Stomach (tissue), 19 donors: ENCODE results near the gene AADAT. TPM values are rescaled to one million over a fixed set of nuclear protein-coding genes. Genes with fewer than 3 reads are reported as not detected.

Source experiments
- DNase-seq, 2 donors: peaks; one replicate each; pipeline versions ENCODE4 v3.0.0 to v3.0.0-alpha.2; 2013 to 2019
- H3K27ac ChIP-seq, 5 donors: fragments of 200-600 bp in 4 of 5; sonication (generic) in 4 of 5; one replicate each; pipeline ENCODE4 v1.5.1; 2013 to 2019; ENCODE audit warnings: mild to moderate bottlenecking in 1 of 5, moderate library complexity in 1 of 5
- H3K27me3 ChIP-seq, 3 donors: fragments of 200-600 bp; sonication (generic); one replicate each; pipeline ENCODE4 v1.5.1; 2017 to 2019; ENCODE audit warnings: mixed run types in 1 of 3
- H3K36me3 ChIP-seq, 4 donors: fragments of 200-600 bp; sonication (generic); 1 replicate in 3 of 4; 2 replicates in 1 of 4; pipeline ENCODE4 v1.5.1; 2016 to 2019
- H3K4me1 ChIP-seq, 4 donors: fragments of 200-600 bp; sonication (generic); one replicate each; pipeline ENCODE4 v1.5.1; 2016 to 2019
- H3K4me3 ChIP-seq, 4 donors: fragments of 200-600 bp; sonication (generic) in 3 of 4; one replicate each; pipeline ENCODE4 v1.5.1; 2016 to 2019; ENCODE audit warnings: mild to moderate bottlenecking in 1 of 4
- H3K9me3 ChIP-seq, 4 donors: fragments of 200-600 bp; sonication (generic); one replicate each; pipeline ENCODE4 v1.5.1; 2016 to 2019
- CTCF ChIP-seq, 7 experiments: fragments of 450-650 bp in 4 of 7; fragments of 200-600 bp in 3 of 7; sonication (generic) in 3 of 7; IDR thresholded peaks; one replicate each; pipeline ENCODE4 v1.5.1; 2016 to 2019; ENCODE audit warnings: antibody characterized with exemption in 7 of 7, control low read depth in 2 of 7, mild to moderate bottlenecking in 1 of 7
- EP300 ChIP-seq: sonication (generic); formaldehyde crosslinking; IDR thresholded peaks from one replicate; pipeline ENCODE4 v1.6.1; 2017; ENCODE audit warnings: antibody characterized with exemption
- POLR2A ChIP-seq, 4 donors: fragments of 450-650 bp; IDR thresholded peaks; one replicate each; pipeline ENCODE4 v1.6.1; 2016; ENCODE audit warnings: antibody characterized with exemption in 4 of 4, control low read depth in 2 of 4, mild to moderate bottlenecking in 1 of 4, moderate library complexity in 1 of 4
- POLR2AphosphoS5 ChIP-seq, 3 donors: sonication (generic); formaldehyde crosslinking; IDR thresholded peaks; one replicate each; pipeline ENCODE4 v1.6.1; 2016; ENCODE audit warnings: antibody characterized with exemption in 3 of 3
- WGBS, 5 donors: extraction: QIAGEN DNeasy Blood & Tissue Kit in 3 of 5; methylation state at CpG; one replicate each; pipeline versions ENCODE4 v1.1.5 to v1.1.7; 2013 to 2018; 5-methylcytosine and 5-hydroxymethylcytosine counted together
- intact Hi-C: fragments of 100-400 bp; cut with DNase I; formaldehyde crosslinking; loops from one replicate; pipeline ENCODE4 v1.15.1; 2023; ENCODE audit warnings: low total_unique reads
- long read RNA-seq, 10 donors: transcript quantifications; one replicate each; lab custom pipeline, GENCODE V29; 2026
- polyA plus RNA-seq, 3 donors: library from polyadenylated mRNA; stranded (reverse); fragments of 200-250 nt; gene quantifications; one replicate each; pipeline ENCODE4 v1.2.3, GENCODE V29; 2013
- total RNA-seq, 5 donors: library from RNA; depleted of rRNA; stranded (reverse); fragments of >200 nt; gene quantifications; one replicate each; pipeline versions ENCODE4 v1.1.0 to v1.2.3, GENCODE V29; 2014 to 2016
- donor health status: healthy with polysubstance abuse.
- donor health status: Bipolar disorder and iron deficiency.
- donor health status: healthy.

Gene AADAT
- total RNA-seq, result 10 to 100 TPM in 1 of 5 donors, 1 to 10 TPM in 4; 1.4 to 11.0 (median 5.8) TPM
- 1 to 10 TPM in 2 of 3 donors, under 1 TPM in 1; 0.92 to 3.2 (median 2.8) TPM for polyA plus RNA-seq
- long read RNA-seq, donor 1, result 0 reads
- long read RNA-seq, donor 2, partial matches to known transcripts, result 0 of 2 reads
- long read RNA-seq, donor 2, other reads (novel, unspliced or antisense), result 0 of 2 reads
- long read RNA-seq, donor 3, result 0 reads
- long read RNA-seq, donor 4, result 0 reads
- long read RNA-seq, donor 5, result 0 reads
- long read RNA-seq, donor 6, partial matches to known transcripts, result 5 of 8 reads
- long read RNA-seq, donor 6, other reads (novel, unspliced or antisense), result 0 of 8 reads
- long read RNA-seq, donor 7, partial matches to known transcripts, result 0 of 1 reads
- long read RNA-seq, donor 7, other reads (novel, unspliced or antisense), result 0 of 1 reads
- long read RNA-seq, donor 8, partial matches to known transcripts, result 0 of 2 reads
- long read RNA-seq, donor 8, other reads (novel, unspliced or antisense), result 0 of 2 reads
- long read RNA-seq, donor 9, partial matches to known transcripts, result 0 of 1 reads
- long read RNA-seq, donor 9, other reads (novel, unspliced or antisense), result 0 of 1 reads
- long read RNA-seq, donor 10, result 0 reads

GRCh38 chr4:170089668-170090351, at the start of gene AADAT:
TSS of gene AADAT (minus strand) at chr4:170089956. CDS start at chr4:170089690, 266 bp downstream.
- Histone ChIP-seq H3K9me3 (no peaks in the 10 kb centered on the region), H3K4me1 (peaks cover 0 to 27% (median 17%) of the 10 kb centered on the region in 4 donors), H3K27ac (peak within 1 kb of the TSS; percentile 23 to 78 (median 49)), H3K36me3 (peaks cover 2 to 16% (median 6%) of the 10 kb centered on the region in 4 donors), H3K27me3 (peaks cover 0 to 25% (median 0%) of the 10 kb centered on the region in 3 donors), H3K4me3 (peak within 1 kb of the TSS; percentile 59 to 79 (median 66))
- TF ChIP-seq CTCF (IDR thresholded peaks at IDR 0.05) (peak in 5 of 7 experiments; percentile 44 to 68 (median 60)), EP300 (no peak)
- DNase-seq, result peak; percentile 69 to 93
- intact Hi-C loops, result no loop called here
- WGBS, 5 donors, result 0 to 2% (median 1%) methylated on average over 3 to 80 of the region's 80 CpGs

GRCh38 chr4:170138580-170139194, 48.9 kb upstream of the AADAT start:
- TF ChIP-seq CTCF (IDR thresholded peaks at IDR 0.05) (peak in 5 of 7 experiments; percentile 50 to 70 (median 57)), EP300 (no peak)
- no peaks in the 10 kb centered on the region for H3K27me3 ChIP-seq
- peak; percentile 73 to 92 for DNase-seq
- WGBS, 5 donors, result 6 to 8% (median 8%) methylated on average over 15 of the region's 15 CpGs
- H3K4me1 ChIP-seq, result peaks cover 0 to 7% (median 0%) of the 10 kb centered on the region in 4 donors
- H3K27ac ChIP-seq, result no peak overlapping the region
- H3K4me3 ChIP-seq, result no peak overlapping the region
- H3K9me3 ChIP-seq, result peaks cover 0 to 5% (median 4%) of the 10 kb centered on the region in 4 donors
- intact Hi-C loops, result no loop called here
- H3K36me3 ChIP-seq, result no peaks in the 10 kb centered on the region

- Histone ChIP-seq H3K4me1 (peaks cover 0 to 7% (median 0%) of the 10 kb centered on the region in 4 donors), H3K36me3 (no peaks in the 10 kb centered on the region), H3K9me3 (peaks cover 3 to 13% (median 12%) of the 10 kb centered on the region in 4 donors), H3K4me3 (no peak overlapping the region), H3K27me3 (no peaks in the 10 kb centered on the region), H3K27ac (no peak overlapping the region)
- intact Hi-C loops, result no loop called here
- no peak for DNase-seq
- 72 to 82% (median 72%) methylated on average over 3 of the region's 3 CpGs for WGBS, 5 donors
- no peak for TF ChIP-seq CTCF (IDR thresholded peaks at IDR 0.05)
- TF ChIP-seq POLR2A (IDR thresholded peaks at IDR 0.05), result no peak
- no peak for TF ChIP-seq POLR2AphosphoS5 (IDR thresholded peaks at IDR 0.05)
- TF ChIP-seq EP300, result no peak
Observed at GRCh38 chr4:170137927-170138326, 48.2 kb upstream of the AADAT start.

GRCh38 chr4:170137466-170137865, 47.7 kb upstream of the AADAT start:
- Histone ChIP-seq H3K4me1 (peaks cover 0 to 7% (median 0%) of the 10 kb centered on the region in 4 donors), H3K27me3 (no peaks in the 10 kb centered on the region), H3K36me3 (no peaks in the 10 kb centered on the region), H3K27ac (no peak overlapping the region), H3K9me3 (peaks cover 6 to 17% (median 16%) of the 10 kb centered on the region in 4 donors), H3K4me3 (no peak overlapping the region)
- intact Hi-C loops, result no loop called here
- WGBS, 5 donors, result 49 to 67% (median 58%) methylated on average over 5 of the region's 5 CpGs
- DNase-seq, result no peak
- TF ChIP-seq EP300, result no peak
- no peak for TF ChIP-seq CTCF (IDR thresholded peaks at IDR 0.05)
- no peak for TF ChIP-seq POLR2A (IDR thresholded peaks at IDR 0.05)
- no peak for TF ChIP-seq POLR2AphosphoS5 (IDR thresholded peaks at IDR 0.05)
